Colonic mucosa (tissue), 4 donors: ENCODE measurements around the gene MYRF. TPM values are rescaled to one million over a fixed set of nuclear protein-coding genes. Genes with fewer than 3 reads are reported as not detected.

Experiments
- DNase-seq: peaks from one replicate; pipeline ENCODE4 v3.0.0-alpha.2; 2020
- H3K27ac ChIP-seq: fragments of 200-600 bp; one replicate; pipeline ENCODE4 v1.8.0; 2021
- H3K27me3 ChIP-seq: fragments of 200-600 bp; one replicate; pipeline ENCODE4 v1.8.0; 2021
- H3K36me3 ChIP-seq: fragments of 200-600 bp; one replicate; pipeline ENCODE4 v1.8.0; 2021
- H3K4me1 ChIP-seq: fragments of 200-600 bp; one replicate; pipeline ENCODE4 v1.8.0; 2021; ENCODE audit warnings: mild to moderate bottlenecking
- H3K4me3 ChIP-seq: fragments of 200-600 bp; one replicate; pipeline ENCODE4 v1.8.0; 2021
- H3K9ac ChIP-seq, 2 donors: one replicate each; pipeline ENCODE4 v1.7.0; 2013; ENCODE audit warnings: control low read depth in 2 of 2, low read depth in 2 of 2, low read length in 2 of 2
- H3K9me3 ChIP-seq: fragments of 200-600 bp; one replicate; pipeline ENCODE4 v1.8.0; 2021
- CTCF ChIP-seq: fragments of 200-600 bp; IDR thresholded peaks from one replicate; pipeline ENCODE4 v1.8.0; 2022; ENCODE audit warnings: antibody characterized with exemption, mild to moderate bottlenecking
- intact Hi-C: fragments of 100-400 bp; cut with DNase I; formaldehyde crosslinking; loops from one replicate; pipeline ENCODE4 v1.14.1; 2022
- total RNA-seq, 2 donors: library from RNA; stranded (reverse); fragmentation: NEBNext Ultra II Directional in 1 of 2; extraction: Animal tissue kit (Norgen Biotek cat#: 25700) in 1 of 2; gene quantifications; one replicate each; pipeline ENCODE4 v1.2.1, GENCODE V29; 2021
- donor health status: healthy.
- donor health status: DM: no; HTN: no; CAD: no.
- donor health status: DM: no; HTN: no; CAD: no.

The MYRF gene
- total RNA-seq, 2 donors from 2014 or later = 8.8 to 14.9 TPM

- intact Hi-C loops = no loop called here
- Histone ChIP-seq H3K4me1 (no peaks in the 10 kb centered on the region), H3K36me3 (no peaks in the 10 kb centered on the region), H3K27ac (no peak overlapping the region), H3K4me3 (no peak overlapping the region), H3K9me3 (no peaks in the 10 kb centered on the region), H3K9ac (no peak overlapping the region), H3K27me3 (no peaks in the 10 kb centered on the region)
- DNase-seq = no peak
- TF ChIP-seq CTCF = no peak
Measured at GRCh38 chr11:61837411-61838005, 85.1 kb downstream of the MYRF start.

Other genes with a start within 250 kb of the MYRF start
- 1 to 10 TPM in 1 of 2 donors, under 1 TPM in 1; 0.54 to 1.3 TPM for gene LRRC10B, start 243.9 kb upstream of the MYRF start, total RNA-seq
- 10 to 100 TPM in 1 of 2 donors, 1 to 10 TPM in 1; 8.5 to 28.4 TPM for gene SYT7, start 171.6 kb upstream of the MYRF start, total RNA-seq
- gene DAGLA, start 72.2 kb upstream of the MYRF start, total RNA-seq = 10 to 100 TPM in 1 of 2 donors, 1 to 10 TPM in 1; 7.5 to 12.2 TPM
- gene TMEM258, start 40.0 kb downstream of the MYRF start, total RNA-seq = 100 to 1,000 TPM; 119 to 149 TPM
- gene FEN1, start 40.3 kb downstream of the MYRF start, total RNA-seq = 10 to 100 TPM; 14.4 to 67.9 TPM
- gene FADS1, start 64.4 kb downstream of the MYRF start, total RNA-seq = 10 to 100 TPM in 1 of 2 donors, 1 to 10 TPM in 1; 6.9 to 17.4 TPM
- gene FADS2, start 75.7 kb downstream of the MYRF start, total RNA-seq = 10 to 100 TPM; 13.9 to 38.6 TPM
- 10 to 100 TPM; 10.4 to 13.3 TPM for gene FADS3, start 138.9 kb downstream of the MYRF start, total RNA-seq
- gene RAB3IL1, start 164.9 kb downstream of the MYRF start, total RNA-seq = 1 to 10 TPM; 3.7 to 5.9 TPM
- under 1 TPM; 0.58 to 0.77 TPM for gene BEST1, start 197.7 kb downstream of the MYRF start, total RNA-seq
- gene FTH1, start 215.0 kb downstream of the MYRF start, total RNA-seq = 1,000 to 10,000 TPM; 5,286 to 5,395 TPM